Measurements from ENCODE around the gene SUSD4. TPM values are rescaled to one million over a fixed set of nuclear protein-coding genes. Genes with fewer than 3 reads are reported as not detected.

Gene SUSD4
- 0.40 to 1.1 TPM (median 0.62 TPM) in 5 replicates for total RNA-seq (2022; extraction: Qiagen RNA extraction)

GRCh38 chr1:223363856-223364684 is at the start of gene SUSD4:
TSS of gene SUSD4 (minus strand) at chr1:223364176. CDS start at chr1:223363425, 751 bp downstream.

GRCh38 chr1:223393275-223394214 is 29.6 kb upstream of the SUSD4 start, which contains the start of gene CCDC185:
TSS of gene CCDC185 (plus strand) at chr1:223393415. CDS start at chr1:223393476, 61 bp downstream.

Other genes with a start within 250 kb of the SUSD4 start
- gene TLR5, start 220.9 kb downstream of the SUSD4 start, total RNA-seq (2022; extraction: Qiagen RNA extraction) = 0.13 to 0.24 TPM (median 0.19 TPM) in 5 replicates
- gene CCDC185, start 29.2 kb upstream of the SUSD4 start, total RNA-seq (2022; extraction: Qiagen RNA extraction) = 0.03 to 0.05 TPM (median 0.03 TPM) in 3 of 5 replicates, not detected in the others